Astrocyte of the hippocampus (primary cell): ENCODE results near the gene DPP10.
A peak's percentile ranks its signal among the peaks of the same experiment; 100 is the strongest.
"Not testable (repeated sequence)": the region's sequence is repeated elsewhere in the genome, so short reads cannot be mapped to it uniquely, and the experiment has no call there.

Source experiments
- DNase-seq: peaks from one replicate; pipeline ENCODE4 v3.0.0; 2011; ENCODE audit warnings: low read depth, low spot score

DPP10 gene

DNA sequence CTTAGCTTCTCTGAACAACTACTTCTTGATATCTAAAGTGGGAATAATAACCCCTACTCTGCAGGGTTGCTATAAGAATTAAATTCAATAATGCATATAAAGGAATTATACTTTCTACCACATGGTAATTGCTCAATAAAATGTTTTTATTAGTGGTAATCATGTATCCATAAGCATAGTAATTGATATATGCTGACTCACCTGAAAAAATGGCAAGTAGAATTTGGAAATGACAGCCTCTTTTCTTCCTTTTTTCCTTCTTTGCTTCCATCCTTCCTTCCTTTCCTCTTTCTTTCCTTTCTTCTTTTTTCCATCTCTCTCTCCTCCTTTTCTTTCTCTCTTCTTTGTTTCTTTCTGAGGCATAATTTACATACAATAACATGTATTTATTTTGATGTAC is 65.3 kb downstream of the DPP10 start:
- DNase-seq = no peak

DNA sequence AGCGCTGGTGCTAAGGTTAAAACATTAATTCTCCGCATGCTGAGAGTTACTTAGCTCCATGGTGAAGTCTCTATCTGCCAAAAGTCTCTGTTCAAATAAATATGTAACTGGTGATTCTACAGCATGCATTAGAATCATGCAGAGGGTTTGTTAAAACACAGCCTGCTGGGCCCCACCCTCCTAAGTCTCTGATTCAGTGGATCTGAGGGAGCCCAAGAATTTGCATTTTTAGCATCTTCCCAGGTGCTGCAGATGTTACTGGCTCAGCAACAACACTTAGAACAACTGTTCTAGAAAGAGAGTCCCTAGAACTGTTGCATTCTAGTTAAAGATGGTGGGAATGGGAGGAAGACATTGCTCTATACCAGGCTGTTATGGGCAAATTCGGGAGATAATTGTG is 73.4 kb downstream of the DPP10 start:
- DNase-seq = no peak

DNA sequence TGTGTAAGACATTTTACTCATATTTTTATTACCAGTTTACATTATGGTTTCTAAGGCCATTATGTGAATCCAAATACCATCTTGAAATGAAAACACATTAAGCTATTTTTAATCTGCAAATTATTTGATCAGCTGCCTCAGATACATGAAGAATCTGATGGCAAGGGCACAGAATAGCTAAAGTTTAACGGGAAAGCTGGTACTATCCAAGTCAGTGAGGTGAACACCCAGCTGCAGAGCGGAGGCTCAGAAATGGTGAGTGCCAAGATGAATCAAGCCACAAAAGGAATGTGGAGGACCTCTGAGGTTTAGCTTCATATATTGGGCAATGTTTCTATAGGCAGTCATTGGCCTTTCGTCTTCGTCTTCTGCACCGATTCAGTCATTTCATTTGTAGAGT is 75.1 kb downstream of the DPP10 start:
- DNase-seq = no peak

DNA sequence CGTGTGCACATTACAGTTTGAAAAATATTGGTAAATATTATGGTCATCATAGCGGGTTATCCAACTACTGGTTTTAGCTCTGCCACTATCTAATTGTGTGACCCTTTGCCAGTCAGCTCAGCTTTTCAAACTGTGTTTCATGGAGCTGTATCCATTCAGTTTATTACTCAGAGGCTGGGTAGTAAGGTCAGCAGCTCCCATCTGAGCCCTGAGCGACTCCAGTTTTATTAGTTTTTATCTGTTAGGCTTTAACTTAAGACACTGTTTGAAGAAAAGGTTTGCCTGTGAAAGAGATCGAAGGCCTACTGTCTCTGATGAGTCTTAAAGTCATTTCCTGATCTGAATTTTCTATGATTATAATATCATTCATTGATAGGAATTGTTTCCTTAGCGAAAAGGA is 76.3 kb downstream of the DPP10 start:
- no peak for DNase-seq

DNA sequence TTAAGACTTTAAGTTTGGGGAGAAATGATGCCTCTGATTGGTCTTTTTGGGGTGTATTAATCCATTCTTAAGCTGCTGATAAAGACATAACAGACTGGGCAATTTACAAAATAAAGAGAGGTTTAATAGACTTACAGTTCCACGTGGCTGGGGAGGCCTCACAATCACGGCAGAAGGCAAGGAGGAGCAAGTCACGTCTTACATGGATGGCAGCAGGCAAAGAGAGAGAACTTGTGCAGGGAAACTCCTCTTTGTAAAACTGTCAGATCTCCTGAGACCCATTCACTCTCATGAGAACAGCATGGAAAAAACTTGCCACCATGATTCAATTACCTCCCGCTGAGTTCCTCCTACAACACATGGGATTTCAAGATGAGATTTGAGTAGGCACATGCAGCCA is 80.2 kb downstream of the DPP10 start:
- DNase-seq = not testable (repeated sequence)

DNA sequence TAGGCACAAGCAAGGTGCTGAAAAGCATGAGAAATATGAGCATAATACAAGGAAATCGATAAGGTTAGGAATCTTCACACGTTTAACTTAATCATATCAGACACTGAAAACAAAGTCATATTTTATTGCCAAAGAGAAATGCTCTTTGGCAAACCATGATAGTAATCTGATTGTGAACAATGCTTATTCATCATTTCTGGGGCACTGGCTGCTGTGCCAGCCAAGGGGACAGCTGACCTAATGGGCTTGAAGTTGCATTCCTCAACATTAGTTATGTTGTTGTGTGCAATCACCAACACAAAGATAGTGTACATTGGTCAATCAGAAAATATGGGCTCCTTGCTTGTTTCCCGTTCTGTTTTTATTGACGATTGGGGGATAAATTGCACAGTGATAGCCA is 83.5 kb downstream of the DPP10 start:
- no peak for DNase-seq

DNA sequence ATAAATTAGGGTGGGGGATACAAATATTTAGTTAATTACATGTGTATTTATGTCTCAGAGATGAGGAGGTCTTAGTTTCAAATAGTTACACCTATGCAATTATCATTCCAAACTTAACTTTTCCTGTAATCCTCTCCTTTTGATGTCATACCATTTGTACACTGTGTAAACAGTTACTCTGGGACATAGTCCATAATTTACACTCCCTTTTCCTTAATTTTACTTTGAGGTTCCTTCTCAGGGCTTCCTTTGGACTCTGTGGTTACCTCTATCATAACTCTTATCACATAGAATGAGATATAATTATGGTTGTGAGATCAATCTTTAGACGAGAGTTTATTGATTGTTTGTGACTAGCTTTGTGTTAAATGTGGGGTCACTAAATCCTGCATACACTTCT is 84.4 kb downstream of the DPP10 start:
- no peak for DNase-seq

DNA sequence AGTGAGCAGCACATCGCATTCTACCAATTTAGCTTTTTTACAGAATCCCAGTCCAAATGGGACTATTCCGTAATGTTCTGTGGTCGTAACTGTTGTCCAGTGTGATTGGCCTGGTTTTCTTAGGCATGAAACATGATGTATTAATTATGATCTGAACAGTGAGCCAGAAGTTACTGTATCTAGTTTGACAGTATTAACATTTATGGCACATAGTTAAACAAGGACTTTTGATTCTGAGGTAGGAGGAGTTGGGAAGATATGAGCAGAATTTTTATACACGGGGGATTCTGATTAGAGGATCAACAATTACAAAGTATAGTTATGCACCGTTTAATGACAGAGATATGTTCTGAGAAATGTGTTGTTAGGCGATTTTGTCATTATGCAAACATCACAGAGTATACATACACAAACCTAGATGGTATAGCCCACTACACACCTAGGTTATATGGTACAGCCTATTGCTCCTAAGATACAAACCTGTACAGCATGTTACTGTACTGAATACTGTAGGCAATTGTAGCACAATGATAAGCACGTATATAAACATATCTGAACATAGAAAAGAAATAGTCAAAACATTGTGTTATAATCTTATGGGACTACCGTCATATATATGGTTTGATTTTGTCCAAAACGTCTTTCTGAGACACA is 85.0 kb downstream of the DPP10 start:
- DNase-seq = no peak

DNA sequence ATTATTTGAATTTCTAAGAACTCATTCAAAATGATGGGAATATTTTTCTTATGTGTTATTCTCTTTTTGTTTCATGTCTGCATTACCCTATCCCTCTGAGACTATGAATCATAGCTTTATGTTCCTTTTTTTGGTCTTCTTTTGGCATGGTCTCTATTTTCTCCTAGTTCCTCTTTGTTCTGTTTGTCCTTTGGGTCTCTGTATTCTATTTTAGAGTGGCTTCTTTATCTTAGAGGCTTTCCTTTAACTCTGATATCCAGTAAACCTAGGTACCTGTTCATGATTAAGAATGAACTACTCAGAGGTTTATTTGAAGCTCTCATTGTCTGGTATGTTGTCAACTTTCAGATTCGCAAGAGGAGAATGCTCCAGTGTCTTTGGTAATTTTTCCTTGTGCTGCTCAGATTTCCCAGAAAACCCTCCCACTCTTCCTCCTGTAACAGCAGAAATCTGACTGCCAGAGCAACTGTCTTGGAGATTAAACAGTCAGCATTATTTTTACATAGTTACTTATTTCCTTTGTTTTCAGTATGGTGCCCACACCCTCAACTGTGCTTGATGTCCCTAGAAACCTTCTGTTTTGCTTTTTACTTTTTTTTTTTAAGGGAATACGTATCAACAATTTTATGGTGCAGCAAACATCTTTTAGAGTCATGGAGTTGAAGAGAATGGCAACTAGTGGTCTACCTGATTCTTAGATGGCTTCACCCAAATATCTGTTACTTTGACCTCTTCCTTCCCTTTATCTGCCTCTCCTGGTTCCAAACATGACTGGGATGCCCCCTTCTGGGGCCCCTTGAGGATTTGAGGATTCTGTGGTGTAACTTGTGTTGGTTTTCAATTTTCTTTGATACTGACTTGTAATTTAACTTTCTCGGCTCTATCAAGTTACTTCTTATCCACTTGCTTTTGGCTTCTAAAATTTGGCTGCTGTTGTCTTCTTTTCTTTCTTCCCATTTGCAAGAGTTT is 92.0 kb downstream of the DPP10 start:
- DNase-seq = no peak

DNA sequence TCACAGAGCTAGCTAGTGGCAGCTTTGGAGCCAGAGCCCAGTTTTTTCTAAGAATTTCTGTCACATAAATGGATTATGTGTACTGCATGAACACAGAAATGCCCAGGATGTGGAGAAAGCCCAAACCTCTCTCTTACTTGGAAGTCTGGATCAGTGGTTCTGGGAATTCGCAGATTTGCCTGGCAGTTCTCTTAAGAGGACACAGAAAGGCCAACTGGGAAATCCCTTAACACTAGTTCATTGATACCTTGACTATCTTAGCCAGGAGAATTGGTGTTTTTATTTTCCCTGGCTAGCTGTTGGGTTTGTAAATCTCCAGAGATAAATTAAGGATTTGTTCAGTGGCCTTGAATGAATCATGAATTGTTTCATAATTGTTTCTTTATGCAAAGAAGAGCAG is 95.3 kb downstream of the DPP10 start:
- DNase-seq = no peak

DNA sequence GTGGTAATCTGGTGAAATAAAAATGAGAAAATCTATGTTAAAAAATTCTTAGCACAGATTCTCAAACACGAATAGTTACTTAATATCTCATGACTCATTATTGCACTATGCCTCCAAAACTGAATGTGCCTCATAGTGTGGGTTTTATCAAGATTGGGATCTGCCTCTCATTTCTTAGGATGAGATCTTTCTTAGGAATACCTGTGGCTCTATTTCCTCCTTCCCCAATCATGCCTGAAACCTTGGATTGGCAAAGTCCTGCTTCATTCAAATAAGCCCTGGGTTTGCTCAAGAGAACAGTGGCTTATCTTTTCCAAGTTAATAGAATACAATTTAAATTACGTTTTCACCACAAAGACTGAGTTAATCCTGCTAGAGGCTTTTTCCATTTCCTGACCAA is 100.3 kb downstream of the DPP10 start:
- no peak for DNase-seq

DNA sequence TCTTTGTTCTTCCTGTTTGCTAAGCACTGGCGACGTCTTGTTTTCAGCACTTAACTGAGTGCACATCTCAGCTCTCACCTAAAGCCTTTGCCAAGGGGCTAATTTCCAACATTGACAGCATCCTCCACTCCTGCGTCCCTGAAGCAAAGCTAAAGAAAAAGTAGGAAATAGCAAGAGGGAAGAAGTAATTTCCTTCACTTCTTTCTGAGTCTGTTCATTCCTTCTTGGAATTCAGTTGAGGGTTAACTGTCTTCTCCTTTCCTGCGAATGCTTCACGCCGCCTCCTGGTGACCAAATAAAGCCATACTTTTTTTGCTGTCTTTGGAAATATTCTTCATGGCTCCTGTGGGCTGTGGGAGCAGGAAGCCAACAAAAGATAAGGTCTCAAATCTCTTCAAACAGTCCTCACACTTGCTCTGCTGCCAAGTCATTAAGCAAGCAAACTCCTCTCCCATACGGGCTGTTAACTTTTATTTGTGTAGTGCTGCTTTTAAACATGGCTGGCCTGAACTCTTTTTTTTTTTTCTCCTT is 100.9 kb downstream of the DPP10 start:
- peak; percentile 1 for DNase-seq

DNA sequence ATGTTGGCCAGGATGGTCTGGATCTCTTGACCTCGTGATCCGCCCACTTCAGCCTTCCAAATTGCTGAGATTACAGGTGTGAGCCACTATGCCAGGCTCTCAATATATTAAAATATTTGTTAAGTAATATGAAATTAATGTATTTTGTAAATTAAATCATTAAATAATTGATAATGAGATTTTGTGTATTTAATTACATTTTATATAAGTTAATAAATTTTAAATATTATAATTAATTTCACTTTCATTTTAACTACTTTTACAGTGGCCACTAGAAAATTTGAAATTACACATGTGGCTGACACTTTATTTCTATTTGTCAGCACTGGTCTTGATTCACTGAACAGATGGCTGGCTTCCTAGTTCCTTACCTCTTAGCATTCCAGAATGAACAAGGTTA is 102.6 kb downstream of the DPP10 start:
- no peak for DNase-seq

DNA sequence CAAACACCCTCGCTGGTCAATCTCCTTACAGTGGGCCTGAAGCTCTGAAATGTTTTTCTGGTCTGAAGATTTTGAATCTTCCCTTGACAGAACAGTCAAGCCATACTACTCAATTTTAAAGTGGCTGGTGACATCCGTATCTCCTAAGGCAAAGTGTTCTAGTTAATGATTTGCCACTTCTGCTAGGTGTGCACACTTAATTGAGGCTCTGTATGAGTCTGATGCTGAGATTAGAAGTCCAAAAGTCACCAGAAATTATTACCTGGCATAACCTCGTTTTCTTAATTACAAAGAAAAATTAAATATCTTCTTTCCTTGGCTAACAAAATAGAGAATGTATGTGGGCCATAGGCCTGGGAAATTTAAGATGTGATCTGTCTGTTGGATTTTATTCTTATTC is 104.1 kb downstream of the DPP10 start:
- DNase-seq = no peak

DNA sequence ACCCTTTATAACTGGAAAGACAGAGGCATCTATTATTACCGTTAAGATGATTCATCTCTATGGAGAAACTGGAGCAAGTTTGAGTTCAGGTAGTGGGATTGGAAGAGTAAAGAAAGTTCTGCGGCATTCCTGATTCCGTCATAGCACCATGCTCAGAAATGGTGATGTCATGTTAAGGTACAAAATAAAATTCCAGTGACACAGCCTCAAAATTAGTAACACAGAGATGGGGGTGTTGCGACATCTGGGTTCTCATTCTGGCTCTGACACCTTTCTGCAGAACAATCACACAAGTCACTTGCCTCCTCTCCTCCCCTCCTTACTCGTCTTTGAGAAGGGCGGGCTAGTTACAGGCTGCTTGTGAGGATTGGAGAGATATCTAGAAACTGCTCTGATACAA is 105.7 kb downstream of the DPP10 start:
- no peak for DNase-seq

DNA sequence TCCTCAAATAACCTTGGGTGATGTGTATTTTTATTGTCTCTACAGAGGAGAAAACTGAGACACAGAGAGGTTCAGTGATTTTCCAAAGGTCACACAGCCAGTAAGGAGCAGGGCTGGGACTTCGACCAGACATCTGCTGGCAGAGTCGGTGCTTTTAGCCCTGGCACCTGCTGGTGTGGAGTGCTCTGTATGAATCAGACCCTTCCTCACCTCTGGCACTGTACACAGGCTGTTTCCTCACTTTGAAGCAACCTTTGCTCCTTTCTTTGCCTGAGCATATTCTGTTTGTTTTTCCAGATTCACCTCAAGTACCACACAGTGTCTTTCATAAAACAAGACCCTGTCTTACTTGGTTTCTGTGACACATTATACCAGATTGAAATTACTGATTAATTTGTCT is 107.9 kb downstream of the DPP10 start:
- no peak for DNase-seq

DNA sequence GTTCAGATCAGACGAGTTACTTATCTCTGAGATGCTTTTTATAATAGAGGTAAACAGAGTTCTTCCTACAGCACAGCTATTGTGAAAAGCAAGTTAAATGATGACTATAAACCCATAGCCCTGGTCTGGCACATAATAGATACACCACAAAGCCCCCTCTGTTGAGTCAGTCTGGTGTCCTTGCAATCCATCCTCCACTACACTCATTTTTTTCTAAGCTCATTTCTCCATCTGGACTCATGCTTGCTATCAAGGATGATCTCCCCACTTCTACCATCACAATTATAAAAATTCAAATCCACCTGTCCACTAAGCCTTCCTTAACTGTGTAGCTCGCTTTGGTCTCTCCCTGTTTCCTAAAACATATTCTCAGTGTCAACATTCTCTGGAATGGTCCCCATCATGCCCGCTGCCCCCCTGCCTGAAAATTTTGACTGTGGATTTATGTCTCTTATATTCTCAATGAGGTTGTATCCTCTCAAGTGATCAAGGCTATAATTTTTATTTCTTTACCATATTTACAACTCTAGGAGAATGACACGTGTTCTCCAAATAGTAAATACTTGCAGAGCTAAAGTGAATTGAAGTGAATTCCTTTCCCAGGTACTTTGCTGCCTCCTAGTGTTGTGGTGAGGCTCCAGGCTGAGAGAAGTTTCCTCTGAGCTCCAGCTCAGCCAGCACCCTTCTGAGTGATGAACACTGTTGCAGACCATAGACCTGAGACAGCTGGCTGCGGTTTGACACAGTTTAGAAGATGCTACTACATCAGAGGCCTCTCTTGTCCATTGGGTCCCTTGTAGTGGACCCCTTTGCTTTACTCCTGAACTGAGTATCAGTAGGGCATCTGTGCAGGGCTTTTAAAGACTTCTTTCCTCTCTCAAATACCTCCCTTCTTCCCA is 108.7 kb downstream of the DPP10 start:
- DNase-seq = peak; percentile 67

DNA sequence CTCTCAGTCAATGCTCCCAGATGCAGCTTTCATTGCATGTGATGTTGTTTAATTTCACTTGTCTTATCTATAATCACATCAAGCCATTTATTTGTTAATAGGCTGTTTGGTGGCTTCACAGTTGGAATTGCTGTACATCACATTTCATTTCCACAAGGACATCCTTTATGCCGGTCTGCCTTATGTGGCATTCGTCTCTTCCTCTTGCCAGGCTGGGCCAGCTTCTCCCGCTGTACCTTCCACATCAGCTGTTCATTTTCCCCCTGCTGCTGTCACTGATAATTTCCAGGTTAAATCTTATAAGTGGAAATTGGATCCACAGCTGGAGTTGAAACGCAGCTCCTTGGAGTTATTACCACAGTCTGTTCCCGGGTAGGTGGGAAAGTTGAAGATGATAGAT is 110.6 kb downstream of the DPP10 start:
- no peak for DNase-seq

DNA sequence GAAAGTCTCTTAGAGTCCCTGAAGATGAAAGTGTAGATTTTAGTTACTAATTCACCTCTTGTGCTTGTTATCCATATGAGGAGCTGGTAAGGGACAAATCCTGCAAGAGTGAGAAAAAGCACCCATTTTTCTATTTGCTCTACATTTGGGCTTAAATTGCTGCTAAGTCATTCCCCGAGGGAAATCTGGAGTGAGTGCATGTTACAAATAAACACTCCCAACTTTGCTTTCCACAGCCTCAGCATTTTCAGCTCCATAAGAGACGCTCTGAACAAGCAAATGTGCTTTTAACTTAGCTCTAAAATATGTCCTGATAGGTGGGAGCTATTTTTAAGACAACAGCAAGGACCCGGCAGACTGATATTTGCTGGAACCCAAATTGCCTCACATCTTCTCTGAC is 126.7 kb downstream of the DPP10 start:
- no peak for DNase-seq

DNA sequence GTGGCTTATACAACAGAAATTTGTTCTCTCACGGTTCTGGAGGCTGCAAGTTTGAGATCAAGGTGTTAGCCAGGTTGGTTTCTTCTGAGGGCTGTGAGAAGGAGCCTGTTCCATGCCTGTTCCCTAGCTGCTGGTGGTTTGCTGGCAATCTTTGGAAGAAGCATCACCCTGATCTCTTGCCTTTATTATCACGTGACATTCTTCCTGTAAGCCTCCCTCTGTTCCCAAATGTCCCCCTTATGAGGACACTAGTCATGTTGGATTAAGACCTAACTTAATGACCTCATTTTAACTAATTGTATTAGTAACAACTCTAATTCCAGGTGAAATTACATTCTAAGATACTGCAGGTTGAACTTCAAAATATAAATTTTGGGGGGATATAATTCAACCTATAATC is 135.2 kb downstream of the DPP10 start:
- no peak for DNase-seq

DNA sequence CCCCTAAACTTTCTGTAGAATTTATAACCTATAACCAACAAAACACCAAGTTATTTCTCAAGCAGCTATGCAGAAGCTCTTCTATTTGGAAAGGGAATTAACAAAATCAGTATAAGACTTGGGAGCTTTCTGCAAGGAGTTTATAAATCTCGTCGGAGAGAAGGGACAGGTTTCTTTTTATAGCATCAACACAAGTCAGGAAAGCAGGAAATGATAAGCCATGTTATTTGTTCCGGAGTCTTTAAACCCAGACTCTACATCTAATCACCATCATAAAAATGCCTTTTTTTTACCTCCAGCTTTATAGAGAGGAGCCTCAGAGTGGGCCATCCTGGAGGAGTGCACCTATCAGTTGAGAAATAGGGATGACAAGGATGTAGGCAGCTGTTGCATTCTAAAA is 137.1 kb downstream of the DPP10 start:
- DNase-seq = no peak

DNA sequence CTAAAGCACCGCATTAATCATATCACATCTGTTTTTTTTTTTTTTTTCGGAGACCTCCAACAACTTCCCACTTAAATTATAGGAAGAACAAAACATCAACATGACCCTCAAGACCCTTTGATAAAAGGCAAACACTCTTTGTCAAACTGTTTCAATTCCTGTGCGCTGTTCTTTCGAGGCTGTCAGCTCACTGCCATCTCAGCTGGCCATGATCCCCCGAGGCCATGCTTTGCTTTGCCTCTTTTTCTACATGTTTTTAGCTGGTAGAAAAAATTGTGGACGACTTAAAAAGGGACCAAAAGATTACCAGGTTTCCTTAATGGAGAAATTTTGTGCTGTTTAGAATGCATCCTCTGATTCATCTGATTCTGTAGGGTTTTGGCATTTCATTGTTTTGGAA is 138.2 kb downstream of the DPP10 start:
- DNase-seq = no peak
